Suprapubic skin (tissue), 4 donors: ENCODE data around the gene KLF6. TPM values are rescaled to one million over a fixed set of nuclear protein-coding genes. Genes with fewer than 3 reads are reported as not detected.

Experiments used
- DNase-seq, 2 donors: peaks; one replicate each; pipeline ENCODE4 v3.0.0-alpha.2; 2019; ENCODE audit warnings: low spot score in 2 of 2
- H3K27ac ChIP-seq: fragments of 200-600 bp; sonication (generic); one replicate; pipeline ENCODE4 v1.5.1; 2019
- H3K27me3 ChIP-seq: fragments of 200-600 bp; sonication (generic); one replicate; pipeline ENCODE4 v1.5.1; 2019
- H3K36me3 ChIP-seq: fragments of 200-600 bp; sonication (generic); one replicate; pipeline ENCODE4 v1.5.1; 2019
- H3K4me1 ChIP-seq: fragments of 200-600 bp; sonication (generic); one replicate; pipeline ENCODE4 v1.5.1; 2019
- H3K4me3 ChIP-seq: fragments of 200-600 bp; sonication (generic); one replicate; pipeline ENCODE4 v1.5.1; 2019; ENCODE audit warnings: mild to moderate bottlenecking
- H3K9me3 ChIP-seq: fragments of 200-600 bp; sonication (generic); one replicate; pipeline ENCODE4 v1.5.1; 2019
- EP300 ChIP-seq: sonication (generic); formaldehyde crosslinking; IDR thresholded peaks from one replicate; pipeline ENCODE4 v1.6.1; 2017; ENCODE audit warnings: antibody characterized with exemption
- POLR2A ChIP-seq, 2 donors: fragments of 450-650 bp; IDR thresholded peaks; one replicate each; pipeline ENCODE4 v1.6.1; 2017; ENCODE audit warnings: antibody characterized with exemption in 2 of 2, mild to moderate bottlenecking in 2 of 2, moderate library complexity in 2 of 2
- POLR2AphosphoS5 ChIP-seq, 3 donors: sonication (generic); formaldehyde crosslinking; IDR thresholded peaks; one replicate each; pipeline ENCODE4 v1.6.1; 2017; ENCODE audit warnings: antibody characterized with exemption in 3 of 3
- WGBS: methylation state at CpG from one replicate; pipeline ENCODE4 v1.1.5; 2018; 5-methylcytosine and 5-hydroxymethylcytosine counted together
- total RNA-seq, 4 donors: library from RNA; depleted of rRNA; stranded (reverse); fragments of >200 nt; gene quantifications; one replicate each; pipeline ENCODE4 v1.1.0, GENCODE V29; 2016
- TF ChIP-seq, protein P1 (sequence below), 2 donors: fragments of 200-600 bp in 1 of 2; fragments of 450-650 bp in 1 of 2; sonication (generic) in 1 of 2; IDR thresholded peaks; one replicate each; pipeline ENCODE4 v1.5.1; 2016 to 2019; ENCODE audit warnings: antibody characterized with exemption in 2 of 2, mild to moderate bottlenecking in 1 of 2, moderate library complexity in 1 of 2

The KLF6 gene
- total RNA-seq, 4 donors from 2014 or later: 242 to 484 (median 276) TPM

DNA sequence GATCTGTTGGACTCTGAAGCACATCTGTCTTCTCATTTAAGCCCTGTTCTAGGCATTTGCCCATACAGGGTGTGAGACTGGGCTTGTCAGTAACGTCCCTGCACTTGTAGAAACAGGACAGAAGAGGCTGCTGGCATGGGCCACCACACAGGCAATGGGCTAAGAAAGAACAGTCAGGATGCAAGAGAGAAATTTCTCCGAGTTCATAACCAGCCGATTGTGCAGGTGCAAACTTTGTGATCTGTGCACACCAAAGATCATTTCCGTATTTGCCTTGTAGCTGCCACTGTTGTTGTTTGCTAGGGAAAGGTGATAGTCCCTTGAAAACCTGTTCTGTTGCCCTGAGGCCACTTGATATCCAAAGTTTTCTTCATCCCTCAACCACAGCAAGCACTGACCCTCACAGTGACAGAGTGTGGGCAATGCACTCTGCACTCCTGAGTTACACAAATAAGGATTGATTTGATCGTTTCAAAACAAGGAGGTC, 20.3 kb downstream of the KLF6 start:
- peaks cover 41% of the 10 kb centered on the region for H3K4me1 ChIP-seq
- TF ChIP-seq EP300 (no peak), POLR2AphosphoS5 (IDR thresholded peaks at IDR 0.05) (no peak), POLR2A (IDR thresholded peaks at IDR 0.05) (no peak)
- TF ChIP-seq, protein P1, sequence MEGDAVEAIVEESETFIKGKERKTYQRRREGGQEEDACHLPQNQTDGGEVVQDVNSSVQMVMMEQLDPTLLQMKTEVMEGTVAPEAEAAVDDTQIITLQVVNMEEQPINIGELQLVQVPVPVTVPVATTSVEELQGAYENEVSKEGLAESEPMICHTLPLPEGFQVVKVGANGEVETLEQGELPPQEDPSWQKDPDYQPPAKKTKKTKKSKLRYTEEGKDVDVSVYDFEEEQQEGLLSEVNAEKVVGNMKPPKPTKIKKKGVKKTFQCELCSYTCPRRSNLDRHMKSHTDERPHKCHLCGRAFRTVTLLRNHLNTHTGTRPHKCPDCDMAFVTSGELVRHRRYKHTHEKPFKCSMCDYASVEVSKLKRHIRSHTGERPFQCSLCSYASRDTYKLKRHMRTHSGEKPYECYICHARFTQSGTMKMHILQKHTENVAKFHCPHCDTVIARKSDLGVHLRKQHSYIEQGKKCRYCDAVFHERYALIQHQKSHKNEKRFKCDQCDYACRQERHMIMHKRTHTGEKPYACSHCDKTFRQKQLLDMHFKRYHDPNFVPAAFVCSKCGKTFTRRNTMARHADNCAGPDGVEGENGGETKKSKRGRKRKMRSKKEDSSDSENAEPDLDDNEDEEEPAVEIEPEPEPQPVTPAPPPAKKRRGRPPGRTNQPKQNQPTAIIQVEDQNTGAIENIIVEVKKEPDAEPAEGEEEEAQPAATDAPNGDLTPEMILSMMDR (IDR thresholded peaks at IDR 0.05): no peak

DNA sequence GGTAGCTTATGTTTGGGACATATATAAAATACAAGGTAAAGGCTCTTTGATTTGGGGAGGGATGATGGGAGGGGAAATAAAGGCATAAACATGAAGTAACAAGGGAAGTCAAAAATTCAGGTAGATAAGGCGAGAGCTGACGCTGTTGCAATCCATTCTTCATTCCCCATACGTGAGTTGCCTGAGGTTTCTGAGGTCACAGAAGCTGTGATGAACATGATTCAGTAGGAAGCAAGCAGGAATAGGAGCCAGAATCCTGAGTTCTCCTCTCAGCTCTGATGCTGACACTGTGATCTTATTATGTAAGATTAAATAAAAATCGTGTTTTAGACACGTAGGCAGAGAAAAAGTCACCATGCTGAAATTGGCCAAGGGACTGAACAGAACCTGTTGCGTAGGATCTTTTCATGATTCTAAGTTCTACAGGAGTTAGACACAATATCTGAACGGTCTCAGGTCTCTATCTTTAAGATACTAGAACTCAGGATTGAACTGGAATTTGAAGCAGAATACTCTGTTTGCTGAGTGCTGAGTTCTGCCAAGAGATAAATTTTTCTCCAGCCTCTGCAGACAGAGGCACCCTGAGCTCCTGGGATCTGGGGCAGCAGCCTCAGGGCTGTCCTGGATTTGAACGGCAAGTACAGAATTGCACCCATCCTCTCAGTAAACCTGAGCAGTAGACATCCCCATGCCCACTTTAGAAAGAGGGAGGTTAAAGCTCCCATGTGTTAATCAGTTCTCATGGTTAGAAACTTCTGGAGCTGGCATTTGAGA, 21.0 kb downstream of the KLF6 start:
- TF ChIP-seq POLR2AphosphoS5 (IDR thresholded peaks at IDR 0.05): no peak
- no peak for TF ChIP-seq EP300
- DNase-seq: peak in 1 of 2 donors; percentile 11
- Histone ChIP-seq H3K36me3 (no peaks in the 10 kb centered on the region), H3K27me3 (no peaks in the 10 kb centered on the region), H3K9me3 (no peaks in the 10 kb centered on the region), H3K4me1 (peaks cover 41% of the 10 kb centered on the region), H3K4me3 (no peak overlapping the region), H3K27ac (peak overlapping the region; percentile 74)
- 46% methylated on average over 8 of the region's 8 CpGs for WGBS

More for the DNA sequence above, 20.3 kb downstream of the KLF6 start:
- 58% methylated on average over 5 of the region's 5 CpGs for WGBS
- no peak overlapping the region for H3K4me3 ChIP-seq
- H3K27me3 ChIP-seq: no peaks in the 10 kb centered on the region
- H3K9me3 ChIP-seq: no peaks in the 10 kb centered on the region
- no peaks in the 10 kb centered on the region for H3K36me3 ChIP-seq
- DNase-seq: peak in 1 of 2 donors; percentile 20
- peak overlapping the region; percentile 74 for H3K27ac ChIP-seq

DNA sequence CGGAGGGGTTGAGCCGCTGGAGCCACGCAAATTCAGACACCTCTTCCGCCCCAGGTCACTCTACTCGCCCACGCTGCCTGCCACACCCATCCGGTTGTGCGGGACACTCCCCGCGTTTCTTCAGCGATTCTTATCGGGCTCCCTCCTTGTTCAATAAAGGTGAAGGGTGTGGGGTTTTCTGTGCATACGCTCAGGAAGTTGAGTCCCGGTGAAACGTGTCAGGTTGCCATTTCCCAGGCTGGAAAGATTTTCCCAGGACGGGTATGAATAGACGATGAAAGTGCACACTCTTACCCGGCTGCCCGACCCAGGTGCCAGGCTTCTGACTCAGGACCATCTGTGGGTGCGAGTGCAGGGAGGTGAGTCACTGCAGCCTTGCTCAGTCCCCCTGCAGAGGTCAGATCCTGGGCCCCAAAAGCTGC, 22.0 kb downstream of the KLF6 start:
- H3K27ac ChIP-seq: peak overlapping the region; percentile 74
- WGBS: 66% methylated on average over 20 of the region's 20 CpGs

DNA sequence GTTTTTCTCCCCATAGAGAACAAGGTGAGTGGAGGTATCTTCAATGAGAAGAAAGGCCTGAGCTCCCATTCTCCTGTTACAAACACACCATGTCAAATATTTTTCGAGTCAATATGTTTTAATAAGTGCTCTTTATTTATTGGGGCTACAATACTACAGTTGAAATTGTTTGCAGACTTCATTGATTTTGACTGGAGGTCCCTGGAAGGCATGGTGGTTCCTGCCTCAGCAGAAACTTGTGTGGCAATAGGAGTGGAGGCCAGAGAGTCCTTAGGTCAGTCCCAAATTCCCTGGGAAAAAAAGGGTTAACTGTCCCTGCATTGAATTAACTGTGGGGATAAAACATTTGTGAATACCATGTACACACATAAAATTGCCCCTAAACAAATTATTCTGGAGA, 22.7 kb downstream of the KLF6 start:
- Histone ChIP-seq H3K27me3 (no peaks in the 10 kb centered on the region), H3K4me3 (no peak overlapping the region), H3K9me3 (no peaks in the 10 kb centered on the region), H3K36me3 (no peaks in the 10 kb centered on the region), H3K4me1 (peaks cover 54% of the 10 kb centered on the region), H3K27ac (peak overlapping the region; percentile 74)
- TF ChIP-seq, protein P1 (IDR thresholded peaks at IDR 0.05): no peak
- TF ChIP-seq EP300 (no peak), POLR2AphosphoS5 (IDR thresholded peaks at IDR 0.05) (no peak)
- WGBS: 92% methylated on average over 1 of the region's 1 CpG
- DNase-seq: peak in 1 of 2 donors; percentile 11

More for the DNA sequence above, 22.0 kb downstream of the KLF6 start:
- TF ChIP-seq, protein P1 (IDR thresholded peaks at IDR 0.05): no peak
- TF ChIP-seq POLR2AphosphoS5 (IDR thresholded peaks at IDR 0.05) (no peak), EP300 (no peak), POLR2A (IDR thresholded peaks at IDR 0.05) (no peak)
- no peaks in the 10 kb centered on the region for H3K9me3 ChIP-seq
- peaks cover 47% of the 10 kb centered on the region for H3K4me1 ChIP-seq
- peak in 1 of 2 donors; percentile 56 for DNase-seq
- no peak overlapping the region for H3K4me3 ChIP-seq
- no peaks in the 10 kb centered on the region for H3K27me3 ChIP-seq
- H3K36me3 ChIP-seq: no peaks in the 10 kb centered on the region

DNA sequence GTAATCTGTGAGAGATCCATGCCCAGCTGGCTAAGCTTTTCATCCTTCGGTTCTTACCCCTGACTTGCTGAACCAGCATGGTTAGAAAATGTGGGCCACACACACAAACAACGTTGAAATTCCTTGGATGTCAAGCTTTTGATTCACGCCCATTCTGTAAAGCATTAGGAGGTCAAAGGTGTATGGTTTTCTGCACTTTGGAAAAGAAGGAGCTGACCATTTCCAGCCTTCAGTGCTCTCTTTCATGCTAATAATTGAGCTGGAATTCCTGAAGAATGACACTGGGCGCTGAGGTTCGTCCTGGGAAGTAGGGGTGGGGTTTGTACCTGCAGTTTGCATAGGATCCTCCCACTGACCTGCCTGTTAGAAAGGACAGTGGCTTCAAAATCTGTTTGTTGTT, 23.1 kb downstream of the KLF6 start:
- Histone ChIP-seq H3K27me3 (no peaks in the 10 kb centered on the region), H3K4me1 (peaks cover 57% of the 10 kb centered on the region), H3K9me3 (no peaks in the 10 kb centered on the region), H3K36me3 (no peaks in the 10 kb centered on the region), H3K4me3 (no peak overlapping the region), H3K27ac (no peak overlapping the region)
- WGBS: 68% methylated on average over 5 of the region's 5 CpGs
- DNase-seq: peak in 1 of 2 donors; percentile 16
- TF ChIP-seq POLR2A (IDR thresholded peaks at IDR 0.05) (no peak), POLR2AphosphoS5 (IDR thresholded peaks at IDR 0.05) (no peak), EP300 (no peak)
- TF ChIP-seq, protein P1 (IDR thresholded peaks at IDR 0.05): no peak
